Superior temporal gyrus (tissue), 1 donor: Measurements from ENCODE around the gene IFI35.
"Not testable (repeated sequence)": the region's sequence is repeated elsewhere in the genome, so short reads cannot be mapped to it uniquely, and the experiment has no call there.

Source experiments
- DNase-seq: peaks from one replicate; pipeline ENCODE4 v3.0.0-alpha.2; 2016; ENCODE audit errors: extremely low spot score

IFI35 gene

GRCh38 chr17:42997984-42998938 is 8.3 kb upstream of the IFI35 start, which contains the start of gene RPL27:
RPL27 (plus strand) TSS chr17:42998419; CDS start chr17:42998751, 332 bp downstream.
- peak; percentile 100 for DNase-seq

GRCh38 chr17:42999003-42999525 is 7.5 kb upstream of the IFI35 start:
- no peak for DNase-seq

GRCh38 chr17:43000894-43001293 is 5.7 kb upstream of the IFI35 start:
- not testable (repeated sequence) for DNase-seq

- DNase-seq, result no peak
These were observed 2.9 kb upstream of the IFI35 start for GRCh38 chr17:43003542-43004172.

- DNase-seq, result no peak
These were observed 4.2 kb downstream of the IFI35 start for GRCh38 chr17:43010667-43011308.

GRCh38 chr17:43011728-43012472 is 5.3 kb downstream of the IFI35 start:
- no peak for DNase-seq

GRCh38 chr17:43013296-43013695 is 6.7 kb downstream of the IFI35 start:
- no peak for DNase-seq

GRCh38 chr17:43014020-43014648 is 7.5 kb downstream of the IFI35 start:
- no peak for DNase-seq

GRCh38 chr17:43014649-43015542 is 8.3 kb downstream of the IFI35 start:
- DNase-seq, result no peak

GRCh38 chr17:43015579-43015978 is 9.0 kb downstream of the IFI35 start:
- no peak for DNase-seq

GRCh38 chr17:43016216-43016615 is 9.6 kb downstream of the IFI35 start:
- no peak for DNase-seq

GRCh38 chr17:43018008-43018853 is 11.6 kb downstream of the IFI35 start:
- no peak for DNase-seq

GRCh38 chr17:43018932-43019331 is 12.3 kb downstream of the IFI35 start:
- no peak for DNase-seq

GRCh38 chr17:43019418-43019817 is 12.8 kb downstream of the IFI35 start:
- DNase-seq, result no peak

GRCh38 chr17:43020030-43020621 is 13.5 kb downstream of the IFI35 start:
- no peak for DNase-seq

GRCh38 chr17:43020789-43021740 is 14.5 kb downstream of the IFI35 start:
- DNase-seq, result no peak

- DNase-seq, result peak; percentile 80
These were observed 15.3 kb downstream of the IFI35 start, which contains the start of gene VAT1 for GRCh38 chr17:43021741-43022512. VAT1 (minus strand) TSS chr17:43022385; CDS start chr17:43022322, 63 bp downstream.
